GM21529 (cell line): Measurements from ENCODE around the gene PMP22.

Experiments used
- ATAC-seq: cut with Tn5 transposase; IDR thresholded peaks from one replicate; pipeline ENCODE4 v1.9.1; 2021; ENCODE audit not compliant: unreplicated experiment

The PMP22 gene

DNA sequence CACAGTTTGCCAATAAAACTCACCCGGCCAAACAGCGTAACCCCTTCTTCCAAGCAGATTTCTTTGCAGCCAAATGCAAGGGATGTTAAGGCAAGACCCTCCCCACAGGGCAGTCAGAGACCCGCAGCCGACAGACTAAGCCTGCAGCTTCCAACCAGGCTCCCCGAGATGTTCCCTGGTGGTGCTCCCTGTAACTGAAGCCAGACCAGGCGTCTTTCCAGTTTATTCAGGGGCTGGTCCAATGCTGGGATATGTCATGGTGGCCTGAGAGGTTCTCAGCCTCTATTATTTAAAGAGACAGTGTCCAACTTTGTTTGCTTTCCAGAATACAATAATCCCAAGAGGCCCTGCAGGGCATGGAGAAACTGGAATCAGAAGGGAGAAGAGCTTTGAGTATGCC lies at the start of gene PMP22:
Gene PMP22 (minus strand): TSS at position 196 of the 400 bp plus-strand sequence. CDS start 4,599 bp downstream, outside the sequence.
- ATAC-seq: no peak

DNA sequence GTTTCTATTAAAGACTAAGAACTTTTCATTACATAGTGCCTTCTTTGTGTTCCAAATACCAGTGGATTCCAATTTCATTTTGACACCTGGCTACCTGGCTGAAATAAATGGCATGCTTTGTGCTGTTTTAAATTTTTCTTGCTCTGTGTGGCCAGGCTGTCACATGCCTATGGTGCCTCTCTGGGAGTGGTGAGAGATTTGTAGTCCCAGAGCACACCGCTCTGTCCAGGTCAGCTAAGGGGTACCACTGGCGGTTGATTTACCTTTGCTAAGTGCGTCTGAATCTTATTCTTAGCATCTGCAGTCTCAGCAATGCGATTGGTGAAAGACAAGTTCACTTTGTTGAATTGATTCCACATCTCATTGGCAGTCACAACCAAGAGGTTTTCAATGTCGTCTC lies 46.9 kb upstream of the PMP22 start:
- ATAC-seq: no peak

DNA sequence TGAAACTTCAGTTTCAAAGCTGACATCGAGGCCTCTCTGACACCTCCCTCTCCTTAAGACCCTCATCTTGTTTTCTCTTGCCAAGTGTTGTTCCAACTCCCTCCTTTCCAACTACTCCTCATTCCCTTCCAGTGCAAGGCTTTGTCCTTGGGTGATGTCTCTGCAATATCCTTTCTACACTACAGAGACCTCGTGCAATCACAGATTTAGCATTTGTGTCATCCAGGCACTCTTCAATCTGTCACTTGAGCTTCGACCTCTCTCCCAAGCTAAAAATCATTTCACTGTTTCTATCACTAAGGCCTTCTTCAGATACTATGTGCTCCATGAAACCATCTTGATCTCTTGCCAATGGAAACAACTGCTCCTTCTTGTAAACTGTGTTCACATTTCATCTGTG lies 44.7 kb upstream of the PMP22 start:
- no peak for ATAC-seq

DNA sequence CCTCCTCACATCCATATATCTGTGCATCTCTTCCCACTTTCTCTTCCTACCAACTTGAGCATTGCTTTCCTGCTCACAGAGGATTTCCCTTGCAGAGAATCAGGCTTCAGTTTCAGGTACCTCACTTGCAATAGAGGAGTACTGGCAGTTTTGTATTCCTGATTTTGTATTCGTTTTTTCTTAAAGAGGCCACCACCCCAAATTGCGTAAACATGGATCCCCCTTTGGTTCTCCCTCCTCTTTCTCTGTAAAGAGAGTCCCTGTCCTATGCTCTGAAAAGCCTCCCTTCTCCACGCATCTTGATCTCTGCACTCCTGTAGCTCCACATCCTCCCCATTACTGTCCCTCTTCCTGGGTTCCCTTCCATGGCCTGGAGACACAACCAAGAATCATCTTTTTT lies 44.1 kb upstream of the PMP22 start:
- no peak for ATAC-seq

DNA sequence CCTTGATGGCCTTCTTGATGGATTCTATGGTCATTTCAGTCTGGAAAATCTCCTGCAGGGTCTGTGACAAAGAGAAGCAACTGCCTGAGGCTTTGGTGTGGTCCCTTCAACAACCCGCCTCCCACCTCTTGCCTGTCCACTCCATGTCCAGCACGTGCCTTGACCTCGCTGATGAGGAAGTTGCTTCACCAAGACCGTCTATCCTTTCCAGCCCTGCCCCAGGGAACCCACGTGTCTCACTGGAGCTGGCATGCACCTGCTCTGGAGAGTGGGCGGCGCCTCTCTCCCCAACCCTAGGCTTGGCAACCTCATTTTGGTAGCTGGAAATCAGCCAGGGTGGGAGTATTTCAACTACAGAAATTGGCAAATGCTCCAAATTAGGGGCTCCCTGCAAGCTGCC lies 43.6 kb upstream of the PMP22 start:
- no peak for ATAC-seq

DNA sequence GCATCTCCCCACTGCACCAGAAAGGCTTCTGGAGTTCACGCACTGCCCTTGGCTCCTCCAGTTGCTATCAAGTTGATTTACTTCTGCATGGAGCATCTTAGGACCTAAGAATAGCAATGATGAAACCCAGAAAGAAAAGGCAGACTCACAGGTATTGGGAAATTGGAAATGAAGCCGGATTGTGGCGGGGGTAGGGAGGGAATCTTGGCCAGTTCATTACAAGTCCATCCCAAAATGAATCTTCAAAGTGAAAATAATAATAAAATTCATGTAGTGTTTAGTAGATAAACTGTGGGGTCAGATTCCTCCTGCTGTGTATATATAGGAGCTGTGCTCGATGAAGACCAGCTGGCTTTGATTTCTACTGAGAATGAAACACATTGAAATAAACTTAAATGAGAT lies 42.6 kb upstream of the PMP22 start:
- no peak for ATAC-seq

DNA sequence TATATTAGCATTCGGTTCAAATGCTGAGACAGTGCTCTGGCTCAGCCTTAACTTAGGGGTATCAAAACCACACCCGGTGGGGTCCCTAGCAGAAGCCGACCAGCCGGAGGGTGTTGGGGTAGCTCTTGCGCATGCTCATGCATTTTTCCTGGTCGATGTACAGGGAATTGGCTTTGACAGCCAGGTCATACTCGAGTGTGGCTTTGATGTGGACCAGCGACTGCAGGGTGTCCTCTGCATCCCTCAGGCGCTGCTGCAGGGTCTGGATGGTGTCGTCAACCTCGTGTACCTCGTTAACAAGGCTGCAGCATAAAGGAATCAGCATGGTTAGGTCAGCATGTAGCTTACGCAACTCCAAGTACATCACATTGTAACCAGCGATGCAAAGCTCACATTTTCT lies 38.7 kb upstream of the PMP22 start:
- ATAC-seq: no peak

DNA sequence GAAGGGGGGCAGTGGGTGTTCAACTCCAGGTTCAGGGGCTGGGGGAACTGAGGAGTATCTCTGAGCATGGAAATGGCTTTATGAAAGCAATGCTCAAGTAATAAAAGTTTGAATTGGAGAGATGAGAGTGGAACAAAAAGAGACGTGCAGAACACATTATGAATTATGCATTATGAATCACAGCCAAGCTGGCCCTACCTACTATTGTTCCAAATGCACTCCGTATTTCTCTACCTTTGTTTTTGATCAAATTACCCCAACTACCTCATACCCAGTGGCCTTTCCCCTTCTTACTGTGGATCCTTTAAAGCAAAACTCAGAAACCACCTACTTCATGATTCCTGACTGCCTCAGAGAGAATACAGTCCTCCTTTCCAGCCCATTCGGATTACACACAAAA lies 38.1 kb upstream of the PMP22 start:
- no peak for ATAC-seq

DNA sequence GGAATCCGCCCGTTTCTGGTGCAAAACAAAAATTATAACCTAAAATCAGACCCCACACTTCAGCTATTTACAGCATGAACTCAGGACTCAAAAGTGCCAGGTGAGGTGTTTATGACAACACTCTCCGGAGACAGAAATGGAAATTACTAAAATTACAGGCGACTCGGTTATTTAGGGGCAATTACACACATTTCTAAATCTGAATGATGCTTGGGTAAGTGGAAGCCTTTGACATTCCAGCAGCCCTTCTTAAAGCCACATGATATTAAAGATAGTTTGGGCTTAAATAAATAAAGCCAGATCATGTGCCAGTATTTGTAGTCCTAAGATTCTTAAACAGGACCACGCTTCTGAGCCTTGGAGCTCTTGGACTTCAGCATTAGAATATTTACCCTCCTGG lies 36.7 kb upstream of the PMP22 start:
- no peak for ATAC-seq

DNA sequence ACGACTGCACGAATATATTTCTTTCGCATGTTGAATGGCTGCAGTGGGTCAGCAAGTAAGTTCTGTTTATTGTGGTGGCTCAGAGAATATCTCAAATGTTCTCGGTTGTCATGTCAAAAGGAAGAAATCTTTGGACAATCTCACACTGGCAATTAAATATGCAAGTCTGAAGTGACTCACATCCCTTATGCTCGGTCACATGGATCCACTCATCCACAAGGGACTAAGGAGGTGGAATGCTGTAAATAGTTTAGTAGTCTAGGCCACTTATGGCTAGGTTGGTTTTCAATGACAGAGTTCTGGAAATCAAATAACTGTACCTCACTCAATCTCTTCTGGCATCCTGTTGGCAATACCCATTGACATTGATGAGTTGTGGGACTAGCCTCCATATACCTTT lies 33.0 kb upstream of the PMP22 start:
- no peak for ATAC-seq

DNA sequence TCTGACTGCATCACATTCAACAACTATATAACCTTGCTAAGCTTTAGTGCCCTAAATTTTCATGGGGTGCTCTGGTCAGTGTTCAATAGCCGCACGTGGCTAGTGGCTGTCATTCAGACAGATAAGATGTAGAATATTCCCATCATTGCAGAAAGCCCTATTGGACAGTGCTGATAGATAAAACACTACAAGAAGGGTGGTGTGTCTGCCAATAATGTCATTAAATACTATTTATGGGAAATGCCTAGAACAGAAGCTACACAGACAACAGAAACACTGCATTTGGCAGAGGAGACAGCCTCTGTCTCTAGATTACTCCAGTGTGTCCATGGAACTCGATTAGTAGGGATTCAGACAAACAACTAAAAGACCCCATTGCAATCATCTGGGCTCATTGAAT lies 28.4 kb upstream of the PMP22 start:
- ATAC-seq: no peak

DNA sequence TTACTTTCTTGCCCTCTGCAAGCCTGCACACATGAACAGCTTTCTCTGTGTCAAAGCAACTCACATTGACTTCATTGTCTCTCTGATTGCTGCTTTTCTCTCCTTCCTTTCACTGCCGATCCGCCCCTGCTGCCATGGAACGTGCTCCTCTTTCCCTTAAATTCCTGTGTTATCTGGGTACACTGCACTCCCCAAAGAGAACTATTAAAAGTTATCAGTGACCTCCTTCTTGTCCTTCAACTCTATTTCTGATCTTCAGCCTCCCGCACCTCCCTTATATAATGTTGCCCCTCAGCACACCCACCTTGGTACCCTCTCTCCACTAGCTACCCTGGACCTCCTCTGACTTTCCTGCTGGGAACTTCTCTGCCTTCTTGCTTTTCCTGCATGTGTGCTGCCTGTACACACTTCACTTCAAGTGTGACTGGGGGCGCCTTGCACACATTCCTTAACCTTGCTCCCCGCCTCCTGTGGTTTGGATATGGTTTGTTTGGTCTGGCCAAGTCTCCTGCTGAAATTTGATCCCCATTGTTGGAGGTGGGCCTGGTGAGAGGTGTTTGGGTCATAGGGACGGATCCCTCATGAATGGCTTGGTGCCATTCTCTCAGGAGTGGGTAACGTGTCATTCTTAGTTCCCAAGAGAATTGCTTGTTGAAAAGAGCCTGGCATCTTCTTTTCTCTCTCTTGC lies 26.7 kb upstream of the PMP22 start:
- ATAC-seq: no peak

DNA sequence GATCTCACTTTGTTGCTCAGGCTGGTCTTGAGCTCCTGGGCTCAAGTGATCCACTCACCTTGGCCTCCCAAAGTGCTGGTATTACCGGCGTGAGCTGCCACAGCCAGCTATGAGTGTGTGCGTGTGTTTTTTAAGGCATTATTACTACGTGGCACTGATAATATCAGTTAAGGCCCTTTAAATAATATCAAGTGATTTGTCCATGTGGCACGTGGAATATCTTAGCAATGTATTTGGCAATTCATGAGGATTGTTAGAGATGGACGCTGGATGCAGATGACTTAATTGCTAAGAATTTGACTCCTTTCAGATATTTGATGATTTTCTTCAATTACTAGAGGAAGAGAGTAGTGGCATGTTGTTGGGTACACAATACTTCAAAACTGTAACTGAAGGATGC lies 25.5 kb upstream of the PMP22 start:
- ATAC-seq: no peak

DNA sequence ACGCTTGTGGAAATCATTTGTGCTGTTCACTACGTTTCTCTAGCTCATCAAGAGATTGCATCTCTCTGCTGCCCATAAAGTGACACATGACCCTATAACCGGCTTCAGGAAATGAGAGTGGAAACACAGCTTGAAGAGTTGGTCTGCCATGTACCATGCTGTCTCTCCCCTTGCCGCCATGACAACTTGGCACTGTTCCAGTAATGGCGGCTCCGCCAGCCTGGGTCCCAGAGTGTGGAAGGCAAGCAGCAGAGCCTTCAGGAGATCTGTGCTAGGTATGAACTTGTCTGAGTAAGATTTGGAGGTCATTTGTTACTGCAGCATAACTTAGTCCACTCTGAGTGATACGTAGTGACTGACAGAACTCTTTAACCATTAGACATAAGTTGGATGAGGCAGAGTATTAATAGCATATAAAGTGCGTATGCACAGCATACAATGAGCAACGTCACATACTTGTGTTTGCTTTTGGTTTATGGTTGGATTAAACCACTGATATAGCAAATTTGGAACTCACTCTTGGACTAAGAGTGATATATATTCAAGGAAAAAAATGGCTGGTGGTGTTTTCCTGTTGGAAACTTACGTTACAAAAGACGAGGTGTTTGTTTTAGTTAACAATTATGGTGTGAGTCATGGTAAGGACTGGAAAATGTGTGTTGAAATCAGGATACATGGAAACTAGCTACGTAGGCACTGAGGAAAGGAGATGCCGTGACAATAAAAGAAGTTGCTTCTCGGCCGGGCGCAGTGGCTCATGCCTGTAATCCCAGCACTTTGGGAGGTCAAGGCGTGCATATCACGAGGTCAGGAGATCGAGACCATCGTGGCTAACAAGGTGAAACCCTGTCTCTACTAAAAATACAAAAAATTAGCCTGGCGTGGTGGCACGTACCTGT lies 24.4 kb upstream of the PMP22 start:
- ATAC-seq: no peak

DNA sequence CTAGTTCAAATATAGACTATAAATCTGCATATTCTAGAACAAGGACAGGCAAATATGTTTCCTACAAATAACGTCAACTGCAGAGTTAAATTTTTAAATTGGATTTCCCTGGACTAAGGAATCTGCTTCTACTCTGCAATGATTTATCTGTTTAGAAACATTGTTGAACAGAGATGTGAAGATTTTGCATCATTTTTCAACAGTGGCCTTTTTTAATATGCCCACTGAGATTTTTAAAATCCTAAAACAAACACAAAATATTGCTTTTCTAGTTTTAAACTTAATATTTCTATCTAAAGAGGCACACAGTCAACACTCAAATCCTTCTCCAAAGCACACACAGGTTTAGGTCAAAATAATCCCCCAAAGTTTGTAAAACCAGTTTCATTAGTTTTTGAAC lies 23.7 kb upstream of the PMP22 start:
- ATAC-seq: no peak

DNA sequence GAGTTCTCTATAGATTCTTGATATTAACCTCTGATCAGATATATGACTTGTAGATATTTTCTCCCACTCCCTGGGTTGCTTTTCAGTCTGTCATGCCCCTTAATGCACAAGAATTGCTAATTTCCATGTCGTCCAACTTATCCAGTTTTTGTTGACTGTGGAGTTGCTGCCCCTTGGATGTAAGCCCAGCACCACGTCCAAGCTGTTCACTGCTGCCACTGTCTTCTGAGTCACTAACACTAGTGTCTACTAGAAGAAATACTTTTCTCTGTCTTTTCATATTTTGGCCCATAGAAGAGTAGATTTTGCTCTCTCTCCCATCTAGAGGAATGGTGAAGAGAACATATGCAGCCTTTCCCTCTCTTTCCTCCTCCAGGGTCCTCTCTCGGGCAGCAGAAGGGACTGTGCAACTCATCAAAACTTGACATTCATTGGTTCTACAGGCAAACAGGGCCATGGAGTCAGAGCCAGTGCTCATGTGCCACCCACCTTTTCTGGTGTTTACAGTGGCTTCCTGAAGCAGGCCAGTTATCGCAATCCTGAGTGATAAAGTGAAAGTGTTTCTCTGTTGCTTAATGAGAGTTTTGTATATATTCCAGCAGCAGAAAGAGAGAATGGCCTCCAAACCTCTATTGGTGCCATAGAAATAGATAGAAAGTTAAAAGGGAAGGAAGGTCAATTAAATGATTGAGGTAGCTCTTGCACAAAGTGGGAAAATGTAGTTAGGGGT lies 22.6 kb upstream of the PMP22 start:
- no peak for ATAC-seq

DNA sequence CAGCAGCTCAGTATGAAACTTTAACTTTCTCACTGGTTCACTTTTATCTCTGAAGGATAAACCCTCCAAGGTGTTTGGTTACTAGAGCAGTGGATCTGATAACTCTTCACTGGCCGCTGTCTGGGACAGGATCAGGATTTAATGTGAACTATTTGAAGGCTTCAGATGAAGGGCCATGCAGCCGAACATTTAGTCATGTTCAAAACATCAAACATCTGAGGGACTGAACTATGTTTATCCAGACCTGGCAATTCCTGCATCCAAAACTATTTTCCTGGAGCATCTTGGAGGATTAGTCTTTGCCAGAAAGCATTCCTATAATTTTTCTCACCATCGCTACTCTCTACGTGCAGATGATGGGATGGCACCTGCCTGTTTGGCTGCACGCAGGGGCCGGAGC lies 20.3 kb upstream of the PMP22 start:
- no peak for ATAC-seq

DNA sequence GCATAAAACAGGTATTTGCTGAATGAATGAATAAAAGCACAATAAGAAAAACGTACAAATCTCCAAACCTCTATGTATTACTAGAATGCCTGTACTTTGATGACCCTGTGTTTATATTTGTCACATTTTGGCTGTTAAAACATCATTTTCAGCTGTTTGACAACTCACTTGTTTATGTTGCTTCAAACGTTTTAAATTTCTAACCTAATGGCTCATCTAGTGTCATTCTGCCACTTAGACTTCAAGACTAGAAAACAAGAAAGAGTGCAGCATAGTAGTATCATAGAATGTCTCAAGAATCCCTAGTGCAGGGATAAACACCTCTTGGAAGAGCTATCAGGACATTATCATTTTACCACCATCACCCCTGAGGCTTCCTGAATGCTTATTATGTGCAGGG lies 19.4 kb upstream of the PMP22 start:
- no peak for ATAC-seq

DNA sequence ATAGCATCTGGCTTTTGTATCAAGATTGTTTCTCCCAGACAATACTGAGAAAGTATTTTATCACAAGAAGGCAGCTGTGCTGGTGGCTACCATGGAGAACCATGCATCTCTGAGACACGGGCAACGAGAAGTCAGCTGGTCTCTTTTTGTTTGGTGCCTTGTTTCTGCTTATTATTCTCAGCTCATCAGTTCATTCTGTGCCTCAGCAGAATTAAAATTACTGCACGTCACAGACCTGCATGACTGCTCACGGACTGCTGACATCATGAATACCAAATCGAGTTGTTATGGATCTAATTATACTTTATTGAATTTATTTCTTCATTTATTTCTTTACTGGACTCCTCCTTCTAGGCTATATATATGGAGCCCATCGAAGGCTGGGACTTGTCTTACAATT lies 19.0 kb upstream of the PMP22 start:
- no peak for ATAC-seq

DNA sequence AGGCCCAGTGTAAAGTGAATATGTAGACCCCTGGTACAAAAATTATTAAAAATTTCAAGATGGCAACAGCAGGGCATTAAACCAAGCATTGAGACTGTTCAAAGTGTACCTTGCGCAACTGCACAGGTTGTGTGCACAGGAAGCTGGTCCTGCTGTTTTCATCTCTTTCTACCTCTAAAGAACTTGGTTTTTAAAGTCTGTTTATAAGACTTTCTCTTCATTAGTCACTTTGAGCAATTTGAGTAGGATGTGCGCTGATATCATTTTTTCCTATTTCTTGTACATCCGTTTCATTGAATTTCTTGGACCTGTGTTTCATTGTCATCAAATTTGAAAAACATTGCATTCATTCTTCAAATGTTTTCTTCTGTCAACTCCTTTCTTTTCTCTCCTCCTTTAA lies 16.8 kb upstream of the PMP22 start:
- ATAC-seq: no peak

DNA sequence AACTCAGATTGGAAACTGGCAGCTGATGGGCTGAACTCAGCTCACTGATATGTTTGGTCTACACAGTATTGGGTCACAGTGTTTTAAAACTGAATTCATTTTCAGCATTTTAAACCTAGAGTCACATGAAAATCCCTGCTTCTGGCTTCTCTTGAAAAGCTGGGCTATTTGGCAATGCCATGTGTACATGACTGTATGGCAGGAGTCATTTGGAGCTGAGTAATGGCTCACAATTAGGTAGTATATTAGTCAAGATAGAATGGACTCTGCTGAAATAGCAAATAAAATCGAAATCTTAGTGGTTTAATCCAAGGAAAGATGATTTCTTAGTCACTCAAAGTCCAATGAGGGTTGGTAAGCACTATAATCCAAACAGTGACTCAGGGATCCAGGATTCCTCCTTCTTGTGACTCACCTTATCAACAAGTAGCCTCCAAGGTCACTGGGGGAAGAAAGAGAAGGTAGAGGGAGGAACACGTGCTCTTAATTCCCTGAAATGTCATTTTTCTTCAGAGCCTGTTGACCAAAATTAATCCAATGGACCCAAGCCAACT lies 13.9 kb upstream of the PMP22 start:
- ATAC-seq: no peak

DNA sequence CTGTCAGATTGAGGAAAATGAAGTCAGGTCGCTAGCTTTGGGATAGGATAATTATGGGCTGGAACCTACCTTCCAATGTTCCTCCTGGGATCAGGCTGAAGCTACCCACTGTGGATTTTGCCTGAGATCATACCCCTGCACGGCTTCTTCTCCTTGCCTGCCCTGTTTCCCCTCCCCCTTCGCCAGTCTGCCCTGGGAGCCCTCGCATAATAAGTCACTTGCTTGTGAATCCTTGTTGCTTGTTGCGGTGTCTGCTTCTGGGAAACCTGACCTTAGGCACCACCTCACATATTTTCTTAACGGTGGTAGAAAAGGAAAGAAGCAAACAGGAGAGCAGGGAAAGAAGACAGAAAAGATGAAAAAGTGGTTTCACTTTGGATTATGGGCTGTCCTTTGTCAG lies 13.3 kb upstream of the PMP22 start:
- no peak for ATAC-seq
